ENCODE measurements around the gene AFF2.

Gene AFF2

GRCh38 chrX:148537556-148538182 is 37.3 kb downstream of the AFF2 start:
- DNase-seq = no peak

- no peak for DNase-seq
Measured at GRCh38 chrX:148538582-148538981, 38.2 kb downstream of the AFF2 start.

GRCh38 chrX:148540114-148540513 is 39.7 kb downstream of the AFF2 start:
- no peak for DNase-seq

- DNase-seq = no peak
Measured at GRCh38 chrX:148540671-148541583, 40.5 kb downstream of the AFF2 start.

GRCh38 chrX:148541584-148541940 is 41.1 kb downstream of the AFF2 start:
- no peak for DNase-seq

- DNase-seq = no peak
Measured at GRCh38 chrX:148542481-148543255, 42.3 kb downstream of the AFF2 start.

- no peak for DNase-seq
Measured at GRCh38 chrX:148552775-148553174, 52.4 kb downstream of the AFF2 start.

GRCh38 chrX:148555101-148555500 is 54.7 kb downstream of the AFF2 start:
- no peak for DNase-seq

- DNase-seq = no peak
Measured at GRCh38 chrX:148555571-148556243, 55.3 kb downstream of the AFF2 start.

GRCh38 chrX:148556498-148556897 is 56.1 kb downstream of the AFF2 start:
- no peak for DNase-seq

GRCh38 chrX:148562846-148563245 is 62.4 kb downstream of the AFF2 start:
- no peak for DNase-seq

- no peak for DNase-seq
Measured at GRCh38 chrX:148567229-148567628, 66.8 kb downstream of the AFF2 start.

- no peak for DNase-seq
Measured at GRCh38 chrX:148567779-148568178, 67.4 kb downstream of the AFF2 start.

- DNase-seq = no peak
Measured at GRCh38 chrX:148568763-148569162, 68.3 kb downstream of the AFF2 start.

- no peak for DNase-seq
Measured at GRCh38 chrX:148572337-148572736, 71.9 kb downstream of the AFF2 start.

GRCh38 chrX:148573119-148573518 is 72.7 kb downstream of the AFF2 start:
- DNase-seq = no peak

GRCh38 chrX:148574237-148574973 is 74.0 kb downstream of the AFF2 start:
- DNase-seq = no peak

GRCh38 chrX:148576396-148576795 is 76.0 kb downstream of the AFF2 start:
- no peak for DNase-seq

- DNase-seq = no peak
Measured at GRCh38 chrX:148577741-148578140, 77.3 kb downstream of the AFF2 start.

GRCh38 chrX:148580016-148580415 is 79.6 kb downstream of the AFF2 start:
- DNase-seq = no peak

GRCh38 chrX:148582353-148582752 is 81.9 kb downstream of the AFF2 start:
- DNase-seq = no peak

GRCh38 chrX:148588649-148589310 is 88.4 kb downstream of the AFF2 start:
- DNase-seq = no peak
